Measurements from ENCODE around the gene MIEF2. TPM values are rescaled to one million over a fixed set of nuclear protein-coding genes. Genes with fewer than 3 reads are reported as not detected.

MIEF2 gene
- total RNA-seq, 1 donor from 2014 or later: 29.6 TPM

GRCh38 chr17:18270046-18270931 is 9.8 kb downstream of the MIEF2 start:
- TF ChIP-seq CTCF (IDR thresholded peaks at IDR 0.05; ENCODE audit: insufficient read depth, low read length, poor library complexity, severe bottlenecking): no peak
- DNase-seq (ENCODE audit: low read depth): no peak
- Histone ChIP-seq H3K4me3 (ENCODE audit: low read depth, low read length) (no peak overlapping the region), H3K27me3 (ENCODE audit: control insufficient read depth, insufficient read depth, low read length) (no peaks in the 10 kb centered on the region), H3K36me3 (ENCODE audit: control insufficient read depth, insufficient read depth, low read length) (peaks cover 1% of the 10 kb centered on the region)

GRCh38 chr17:18277076-18277475 is 16.6 kb downstream of the MIEF2 start:
- H3K4me3 ChIP-seq (ENCODE audit: low read depth, low read length): no peak overlapping the region
- TF ChIP-seq CTCF (IDR thresholded peaks at IDR 0.05; ENCODE audit: insufficient read depth, low read length, poor library complexity, severe bottlenecking): no peak
- no peaks in the 10 kb centered on the region for H3K27me3 ChIP-seq (ENCODE audit: control insufficient read depth, insufficient read depth, low read length)
- no peak for DNase-seq (ENCODE audit: low read depth)
- H3K36me3 ChIP-seq (ENCODE audit: control insufficient read depth, insufficient read depth, low read length): peaks cover 6% of the 10 kb centered on the region

- H3K27me3 ChIP-seq (ENCODE audit: control insufficient read depth, insufficient read depth, low read length): no peaks in the 10 kb centered on the region
- H3K36me3 ChIP-seq (ENCODE audit: control insufficient read depth, insufficient read depth, low read length): peaks cover 8% of the 10 kb centered on the region
- TF ChIP-seq CTCF (IDR thresholded peaks at IDR 0.05; ENCODE audit: insufficient read depth, low read length, poor library complexity, severe bottlenecking): no peak
- no peak for DNase-seq (ENCODE audit: low read depth)
- no peak overlapping the region for H3K4me3 ChIP-seq (ENCODE audit: low read depth, low read length)
Measured at GRCh38 chr17:18278867-18279266, 18.4 kb downstream of the MIEF2 start.

- H3K27me3 ChIP-seq (ENCODE audit: control insufficient read depth, insufficient read depth, low read length): no peaks in the 10 kb centered on the region
- no peak overlapping the region for H3K4me3 ChIP-seq (ENCODE audit: low read depth, low read length)
- DNase-seq (ENCODE audit: low read depth): no peak
- no peak for TF ChIP-seq CTCF (IDR thresholded peaks at IDR 0.05; ENCODE audit: insufficient read depth, low read length, poor library complexity, severe bottlenecking)
- peaks cover 8% of the 10 kb centered on the region for H3K36me3 ChIP-seq (ENCODE audit: control insufficient read depth, insufficient read depth, low read length)
Measured at GRCh38 chr17:18280249-18280648, 19.8 kb downstream of the MIEF2 start.

GRCh38 chr17:18280766-18281371 is 20.4 kb downstream of the MIEF2 start:
- H3K4me3 ChIP-seq (ENCODE audit: low read depth, low read length): no peak overlapping the region
- no peak for TF ChIP-seq CTCF (IDR thresholded peaks at IDR 0.05; ENCODE audit: insufficient read depth, low read length, poor library complexity, severe bottlenecking)
- H3K36me3 ChIP-seq (ENCODE audit: control insufficient read depth, insufficient read depth, low read length): peaks cover 8% of the 10 kb centered on the region
- no peak for DNase-seq (ENCODE audit: low read depth)
- no peaks in the 10 kb centered on the region for H3K27me3 ChIP-seq (ENCODE audit: control insufficient read depth, insufficient read depth, low read length)

All from kidney epithelial cell (primary cell).